K562 (cell line): ENCODE measurements around the gene CD276. TPM values are rescaled to one million over a fixed set of nuclear protein-coding genes. Genes with fewer than 3 reads are reported as not detected.

Experiments used
- ATAC-seq: fragments of 200-7000 bp; cut with Tn5 transposase; 3 replicates; pipeline ENCODE4 v1.9.1; 2020; ENCODE audit warnings: moderate library complexity
- BruUV-seq: library from RNA; stranded (reverse); fragments of 400-500 nt; replicated peaks from 2 replicates; lab custom pipeline; 2021; lab: Mats Ljungman, UMichigan
- CTCF ChIA-PET: fragments of 300-600 bp; formaldehyde crosslinking; extraction: SDS; loops from one replicate; lab custom pipeline; 2021; ENCODE audit warnings: low intra/inter-chr PET ratio; lab: Yijun Ruan, JAX
- POLR2A ChIA-PET: fragments of 300-600, 350-650 bp; sonication (Branson Sonifier 250); formaldehyde crosslinking; extraction: SDS; loops from one replicate; lab custom pipeline; 2021; ENCODE audit warnings: antibody characterized with exemption, inconsistent platforms; lab: Yijun Ruan, JAX
- DNase-seq, 4 experiments: peaks; one replicate each; pipeline versions ENCODE4 v3.0.0 to v3.0.0-alpha.2; 2011 to 2018; ENCODE audit warnings: low spot score in 3 of 4, mixed read lengths in 3 of 4; ENCODE audit errors: extremely low read depth in 1 of 4
- FAIRE-seq: peaks from 2 replicates; lab custom pipeline; 2011; peaks lifted over from hg19 to GRCh38; lab: Jason Lieb, UNC
- H2AFZ ChIP-seq: 2 replicates; pipeline ENCODE4 v1.6.0; 2011; ENCODE audit warnings: low read depth, low read length, control low read depth, inconsistent platforms
- H3K27ac ChIP-seq: fragments of 200-600 bp; 3 replicates; pipeline ENCODE4 v1.8.0; 2011; ENCODE audit warnings: low read depth, mild to moderate bottlenecking, control low read depth, inconsistent platforms, low read length, moderate library complexity, mixed read lengths; ENCODE audit errors: extremely low read depth
- H3K27me3 ChIP-seq, 2 experiments: fragments of 300-600 bp in 1 of 2; 2 replicates in 1 of 2; 3 replicates in 1 of 2; pipeline versions ENCODE4 v1.6.0 to v1.8.0; 2011; ENCODE audit warnings: inconsistent platforms in 2 of 2, low read length in 2 of 2, mild to moderate bottlenecking in 1 of 2, mixed read lengths in 1 of 2, moderate library complexity in 1 of 2; ENCODE audit not compliant: control insufficient read depth in 2 of 2, insufficient read depth in 2 of 2
- H3K36me3 ChIP-seq: fragments of 300-600 bp; 3 replicates; pipeline ENCODE4 v1.8.0; 2011; ENCODE audit warnings: mild to moderate bottlenecking, low read length, inconsistent platforms; ENCODE audit not compliant: control insufficient read depth, insufficient read depth
- H3K4me1 ChIP-seq, 2 experiments: fragments of 200-600 bp in 1 of 2; replicated peaks in 1 of 2; 2 replicates in 1 of 2; 3 replicates in 1 of 2; pipeline versions ENCODE4 v1.5.1 to v1.8.0; 2011; ENCODE audit warnings: inconsistent platforms in 2 of 2, low read length in 2 of 2, mild to moderate bottlenecking in 1 of 2, mixed read lengths in 1 of 2, moderate library complexity in 1 of 2; ENCODE audit not compliant: control insufficient read depth in 2 of 2, insufficient read depth in 2 of 2
- H3K4me2 ChIP-seq: 2 replicates; pipeline ENCODE4 v1.6.1; 2011; ENCODE audit warnings: low read length, control low read depth, inconsistent platforms, mixed read lengths; ENCODE audit not compliant: insufficient read depth
- H3K4me3 ChIP-seq: fragments of 200-600 bp; sonication (generic), shearing (Covaris generic); 2 replicates; pipeline ENCODE4 v1.5.1; 2016; ENCODE audit warnings: control low read depth, inconsistent platforms
- H3K79me2 ChIP-seq: fragments of 200-600 bp; 3 replicates; pipeline ENCODE4 v1.8.0; 2011; ENCODE audit warnings: low read length, inconsistent platforms; ENCODE audit not compliant: control insufficient read depth, insufficient read depth
- H3K9ac ChIP-seq, 2 experiments: 2 replicates each; pipeline versions ENCODE4 v1.6.0 to v1.6.1; 2011; ENCODE audit warnings: low read depth in 2 of 2, low read length in 2 of 2, control low read depth in 1 of 2, inconsistent platforms in 1 of 2, mild to moderate bottlenecking in 1 of 2, mixed read lengths in 1 of 2; ENCODE audit not compliant: insufficient read depth in 1 of 2
- H3K9me1 ChIP-seq: one replicate; pipeline ENCODE4 v1.6.0; 2011; ENCODE audit warnings: inconsistent platforms, mild to moderate bottlenecking, low read length, moderate library complexity; ENCODE audit not compliant: control insufficient read depth, insufficient read depth
- H3K9me3 ChIP-seq: replicated peaks from 2 replicates; pipeline ENCODE4 v1.5.1; 2011; ENCODE audit warnings: low read depth, low read length, inconsistent platforms; ENCODE audit not compliant: control insufficient read depth, insufficient read depth
- H4K20me1 ChIP-seq: replicated peaks from 2 replicates; pipeline ENCODE4 v1.6.1; 2011; ENCODE audit warnings: low read length, inconsistent platforms, mixed read lengths; ENCODE audit not compliant: control insufficient read depth, insufficient read depth
- E4F1 ChIP-seq: fragments of 250-450 bp; sonication (Bioruptor Pico); IDR thresholded peaks from 2 replicates; pipeline ENCODE4 v1.5.0; 2021; ENCODE audit warnings: mild to moderate bottlenecking, borderline replicate concordance
- MBD1 ChIP-seq: fragments of 250-450 bp; sonication (Bioruptor Pico); IDR thresholded peaks from 2 replicates; pipeline ENCODE4 v1.8.0; 2022; ENCODE audit warnings: inconsistent platforms
- PKNOX1 ChIP-seq: fragments of 450-650 bp; IDR thresholded peaks from 2 replicates; pipeline ENCODE4 v1.6.1; 2016
- SIN3A ChIP-seq, 2 experiments: fragments of 150-350 bp in 1 of 2; IDR thresholded peaks; 2 replicates each; pipeline ENCODE4 v1.6.1; 2011 to 2016; ENCODE audit warnings: borderline replicate concordance in 2 of 2, low read depth in 2 of 2, low read length in 2 of 2, mild to moderate bottlenecking in 2 of 2, moderate library complexity in 2 of 2; ENCODE audit not compliant: control insufficient read depth in 1 of 2
- ZNF79 ChIP-seq: fragments of 250-450 bp; sonication (Bioruptor Pico); IDR thresholded peaks from 2 replicates; pipeline ENCODE4 v1.4.0; 2020; ENCODE audit warnings: low read depth, mild to moderate bottlenecking, moderate library complexity
- WGBS: fragments of 100-300 bp; shearing (Covaris generic); methylation state at CpG from one replicate; pipeline ENCODE4 v1.1.6; 2016; ENCODE audit warnings: low coverage, mixed read lengths; ENCODE audit not compliant: insufficient coverage; ENCODE audit errors: missing lambda C conversion rate; 5-methylcytosine and 5-hydroxymethylcytosine counted together
- in situ Hi-C: fragments of 300-500 bp; cut with MboI; formaldehyde crosslinking; loops from 4 replicates; pipeline ENCODE4 v1.15.0; 2018; ENCODE audit warnings: inconsistent platforms, mixed read lengths
- intact Hi-C: fragments of 100-400 bp; cut with micrococcal nuclease; formaldehyde crosslinking; loops from 2 replicates; pipeline ENCODE4 v1.14.2; 2022
- polyA plus RNA-seq, 8 experiments: library from polyadenylated mRNA; depleted of rRNA in 4 of 8; stranded (reverse) in 5 of 8; unstranded in 3 of 8; fragments of >200 nt; fragmentation: Nextera tagmentation in 2 of 8; fragmentation: Illumina TruSeq in 1 of 8; extraction: Ambion mirVana in 2 of 8; extraction: Trizol in 1 of 8; gene quantifications; 2 replicates each; pipeline versions ENCODE4 v1.2.1 to v1.2.3, GENCODE V29; 2011 to 2014; ENCODE audit warnings: inconsistent platforms in 1 of 8, missing spikeins in 1 of 8
- total RNA-seq, 7 experiments: library from RNA; depleted of rRNA in 6 of 7; stranded (reverse); fragments of >200 nt in 6 of 7; fragmentation: Illumina TruSeq in 2 of 7; extraction: Trizol in 2 of 7; gene quantifications; 2 replicates each; pipeline versions ENCODE4 v1.2.1 to v1.2.3, GENCODE V29; 2011 to 2021; ENCODE audit warnings: low replicate concordance in 1 of 7
- TF ChIP-seq, protein P1 (sequence below): IDR thresholded peaks from 3 replicates; pipeline ENCODE4 v1.6.1; 2011; ENCODE audit warnings: borderline replicate concordance, mild to moderate bottlenecking, moderate library complexity; ENCODE audit not compliant: insufficient read length; ENCODE audit errors: extremely low read depth
- TF ChIP-seq, protein P2 (sequence below): sonication (generic); formaldehyde crosslinking; IDR thresholded peaks from 2 replicates; pipeline ENCODE4 v1.8.1; 2023; ENCODE audit warnings: mild to moderate bottlenecking, missing genetic modification reagents

CD276 gene
- total and polyA plus RNA-seq, 9 of the 15 experiments (the other 6 are each of a cell fraction or from before 2014, with no cell fraction given) = 0.11 to 3.6 (median 2.3) TPM

DNA sequence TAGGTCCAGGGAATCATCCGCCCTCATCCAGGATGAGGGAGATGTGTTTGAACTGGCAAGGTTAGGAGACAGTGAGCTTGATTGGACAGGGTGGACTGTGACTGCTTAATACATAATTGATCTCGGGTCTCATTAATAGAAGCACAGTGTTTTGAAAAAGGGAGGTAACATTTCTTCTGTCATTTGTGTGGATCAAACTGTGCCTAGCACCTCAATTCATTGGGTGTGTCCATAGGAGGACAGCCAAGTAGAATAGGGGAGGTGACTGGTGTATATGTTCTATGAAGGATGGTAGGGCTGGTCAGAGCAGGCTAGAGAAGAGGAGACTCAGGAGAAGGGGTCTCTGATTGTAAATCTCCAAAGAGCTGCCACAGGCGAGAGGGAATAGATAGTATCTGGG, 71.8 kb downstream of the CD276 start:
- no peak for DNase-seq
- Histone ChIP-seq H3K9me1 (no peaks in the 10 kb centered on the region), H3K79me2 (no peaks in the 10 kb centered on the region), H3K4me2 (no peak overlapping the region), H3K9ac (no peak overlapping the region), H4K20me1 (peaks cover 7% of the 10 kb centered on the region), H3K4me1 (peaks cover 0 to 8% of the 10 kb centered on the region in 2 experiments; a peak in 2 of 5 replicates), H3K4me3 (no peak overlapping the region), H3K27ac (no peak overlapping the region), H3K27me3 (peaks cover 18 to 43% of the 10 kb centered on the region in 2 experiments; a peak in 4 of 5 replicates), H2AFZ (no peak overlapping the region), H3K9me3 (no peaks in the 10 kb centered on the region), H3K36me3 (no peaks in the 10 kb centered on the region)
- no peak for ATAC-seq
- POLR2A ChIA-PET = interaction anchor here (1.0 kb wide), 1 partner anchor 16 kb away, joined by 3 read pairs; no protein-coding TSS in a partner anchor
- CTCF ChIA-PET = no interaction called here
- intact Hi-C loops (no loop called here), in situ Hi-C loops (no loop called here)
- no TSS peak for BruUV-seq
- no peak for FAIRE-seq
- WGBS = 8% methylated on average over 3 of the region's 3 CpGs
- TF ChIP-seq E4F1 (no peak), PKNOX1 (no peak), ZNF79 (CRISPR knock-in tag) (no peak), SIN3A (IDR thresholded peaks at IDR 0.05; ENCODE audit: borderline replicate concordance in 2 of 2, control insufficient read depth in 1 of 2, low read depth in 2 of 2, low read length in 2 of 2) (no peak), MBD1 (no peak)
- TF ChIP-seq, protein P1, sequence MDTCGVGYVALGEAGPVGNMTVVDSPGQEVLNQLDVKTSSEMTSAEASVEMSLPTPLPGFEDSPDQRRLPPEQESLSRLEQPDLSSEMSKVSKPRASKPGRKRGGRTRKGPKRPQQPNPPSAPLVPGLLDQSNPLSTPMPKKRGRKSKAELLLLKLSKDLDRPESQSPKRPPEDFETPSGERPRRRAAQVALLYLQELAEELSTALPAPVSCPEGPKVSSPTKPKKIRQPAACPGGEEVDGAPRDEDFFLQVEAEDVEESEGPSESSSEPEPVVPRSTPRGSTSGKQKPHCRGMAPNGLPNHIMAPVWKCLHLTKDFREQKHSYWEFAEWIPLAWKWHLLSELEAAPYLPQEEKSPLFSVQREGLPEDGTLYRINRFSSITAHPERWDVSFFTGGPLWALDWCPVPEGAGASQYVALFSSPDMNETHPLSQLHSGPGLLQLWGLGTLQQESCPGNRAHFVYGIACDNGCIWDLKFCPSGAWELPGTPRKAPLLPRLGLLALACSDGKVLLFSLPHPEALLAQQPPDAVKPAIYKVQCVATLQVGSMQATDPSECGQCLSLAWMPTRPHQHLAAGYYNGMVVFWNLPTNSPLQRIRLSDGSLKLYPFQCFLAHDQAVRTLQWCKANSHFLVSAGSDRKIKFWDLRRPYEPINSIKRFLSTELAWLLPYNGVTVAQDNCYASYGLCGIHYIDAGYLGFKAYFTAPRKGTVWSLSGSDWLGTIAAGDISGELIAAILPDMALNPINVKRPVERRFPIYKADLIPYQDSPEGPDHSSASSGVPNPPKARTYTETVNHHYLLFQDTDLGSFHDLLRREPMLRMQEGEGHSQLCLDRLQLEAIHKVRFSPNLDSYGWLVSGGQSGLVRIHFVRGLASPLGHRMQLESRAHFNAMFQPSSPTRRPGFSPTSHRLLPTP = no peak
- TF ChIP-seq, protein P2, sequence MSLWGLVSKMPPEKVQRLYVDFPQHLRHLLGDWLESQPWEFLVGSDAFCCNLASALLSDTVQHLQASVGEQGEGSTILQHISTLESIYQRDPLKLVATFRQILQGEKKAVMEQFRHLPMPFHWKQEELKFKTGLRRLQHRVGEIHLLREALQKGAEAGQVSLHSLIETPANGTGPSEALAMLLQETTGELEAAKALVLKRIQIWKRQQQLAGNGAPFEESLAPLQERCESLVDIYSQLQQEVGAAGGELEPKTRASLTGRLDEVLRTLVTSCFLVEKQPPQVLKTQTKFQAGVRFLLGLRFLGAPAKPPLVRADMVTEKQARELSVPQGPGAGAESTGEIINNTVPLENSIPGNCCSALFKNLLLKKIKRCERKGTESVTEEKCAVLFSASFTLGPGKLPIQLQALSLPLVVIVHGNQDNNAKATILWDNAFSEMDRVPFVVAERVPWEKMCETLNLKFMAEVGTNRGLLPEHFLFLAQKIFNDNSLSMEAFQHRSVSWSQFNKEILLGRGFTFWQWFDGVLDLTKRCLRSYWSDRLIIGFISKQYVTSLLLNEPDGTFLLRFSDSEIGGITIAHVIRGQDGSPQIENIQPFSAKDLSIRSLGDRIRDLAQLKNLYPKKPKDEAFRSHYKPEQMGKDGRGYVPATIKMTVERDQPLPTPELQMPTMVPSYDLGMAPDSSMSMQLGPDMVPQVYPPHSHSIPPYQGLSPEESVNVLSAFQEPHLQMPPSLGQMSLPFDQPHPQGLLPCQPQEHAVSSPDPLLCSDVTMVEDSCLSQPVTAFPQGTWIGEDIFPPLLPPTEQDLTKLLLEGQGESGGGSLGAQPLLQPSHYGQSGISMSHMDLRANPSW = no peak
